Esophagus muscularis mucosa (tissue), 4 donors: Measurements from ENCODE around the gene KIAA2012.

ENCODE experiments used
- EP300 ChIP-seq: sonication (generic); formaldehyde crosslinking; IDR thresholded peaks from one replicate; pipeline ENCODE4 v1.6.1; 2017; ENCODE audit warnings: antibody characterized with exemption
- POLR2A ChIP-seq: fragments of 450-650 bp; IDR thresholded peaks from one replicate; pipeline ENCODE4 v1.6.1; 2017; ENCODE audit warnings: antibody characterized with exemption, moderate library complexity, mild to moderate bottlenecking, low read depth
- TF ChIP-seq, protein P1 (sequence below), 3 experiments: fragments of 200-600 bp in 2 of 3; fragments of 450-650 bp in 1 of 3; sonication (generic) in 2 of 3; IDR thresholded peaks; one replicate each; pipeline ENCODE4 v1.5.1; 2017 to 2019; ENCODE audit warnings: antibody characterized with exemption in 3 of 3, mild to moderate bottlenecking in 2 of 3, moderate library complexity in 1 of 3

GRCh38 chr2:202064881-202065230 is 8.2 kb upstream of the KIAA2012 start:
- TF ChIP-seq, protein P1, sequence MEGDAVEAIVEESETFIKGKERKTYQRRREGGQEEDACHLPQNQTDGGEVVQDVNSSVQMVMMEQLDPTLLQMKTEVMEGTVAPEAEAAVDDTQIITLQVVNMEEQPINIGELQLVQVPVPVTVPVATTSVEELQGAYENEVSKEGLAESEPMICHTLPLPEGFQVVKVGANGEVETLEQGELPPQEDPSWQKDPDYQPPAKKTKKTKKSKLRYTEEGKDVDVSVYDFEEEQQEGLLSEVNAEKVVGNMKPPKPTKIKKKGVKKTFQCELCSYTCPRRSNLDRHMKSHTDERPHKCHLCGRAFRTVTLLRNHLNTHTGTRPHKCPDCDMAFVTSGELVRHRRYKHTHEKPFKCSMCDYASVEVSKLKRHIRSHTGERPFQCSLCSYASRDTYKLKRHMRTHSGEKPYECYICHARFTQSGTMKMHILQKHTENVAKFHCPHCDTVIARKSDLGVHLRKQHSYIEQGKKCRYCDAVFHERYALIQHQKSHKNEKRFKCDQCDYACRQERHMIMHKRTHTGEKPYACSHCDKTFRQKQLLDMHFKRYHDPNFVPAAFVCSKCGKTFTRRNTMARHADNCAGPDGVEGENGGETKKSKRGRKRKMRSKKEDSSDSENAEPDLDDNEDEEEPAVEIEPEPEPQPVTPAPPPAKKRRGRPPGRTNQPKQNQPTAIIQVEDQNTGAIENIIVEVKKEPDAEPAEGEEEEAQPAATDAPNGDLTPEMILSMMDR (IDR thresholded peaks at IDR 0.05): no peak
- no peak for TF ChIP-seq EP300
- TF ChIP-seq POLR2A: no peak
